HG02981 (cell line): ENCODE data around the gene CMYA5.
"Not testable (repeated sequence)": the region's sequence is repeated elsewhere in the genome, so short reads cannot be mapped to it uniquely, and the experiment has no call there.

Source experiments
- ATAC-seq: cut with Tn5 transposase; IDR thresholded peaks from one replicate; pipeline ENCODE4 v1.9.1; 2021; ENCODE audit warnings: mild to moderate bottlenecking, moderate library complexity; ENCODE audit not compliant: unreplicated experiment

CMYA5 gene

DNA sequence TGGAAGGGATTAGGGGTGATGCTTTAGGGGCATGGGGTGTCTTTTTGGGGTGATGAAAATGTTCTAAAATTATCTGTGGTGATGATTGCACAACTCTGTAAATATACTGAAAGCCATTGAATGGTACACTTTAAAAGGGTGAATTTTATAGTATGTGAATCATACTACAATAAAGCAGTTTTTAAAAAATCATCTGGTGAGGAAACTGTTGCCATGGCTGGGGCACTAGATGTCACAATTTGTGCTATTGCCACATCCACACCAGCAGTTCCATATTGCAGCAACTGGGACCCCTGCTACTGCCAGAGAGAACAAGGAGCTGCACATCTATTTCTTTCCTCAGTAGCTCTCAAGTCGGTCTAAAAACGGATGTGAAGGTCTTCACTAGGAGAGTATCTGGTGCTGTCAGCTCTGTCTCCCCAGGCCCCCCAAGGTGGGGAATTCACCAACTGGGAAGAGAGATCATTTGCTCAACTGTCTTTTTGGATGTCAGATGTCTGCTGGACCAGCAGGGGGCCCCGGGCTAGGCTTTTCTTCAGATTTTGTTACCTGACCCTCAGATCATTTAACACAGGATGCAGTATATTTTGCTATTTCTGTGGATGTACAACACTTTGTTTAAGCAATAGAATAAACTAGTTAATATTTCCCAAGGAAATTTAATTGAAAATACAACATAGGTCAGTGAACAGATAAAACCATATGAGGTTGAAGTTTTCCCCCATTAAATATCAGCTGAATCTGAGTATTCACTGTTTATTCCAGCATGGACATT, 13.2 kb downstream of the CMYA5 start:
- no peak for ATAC-seq

DNA sequence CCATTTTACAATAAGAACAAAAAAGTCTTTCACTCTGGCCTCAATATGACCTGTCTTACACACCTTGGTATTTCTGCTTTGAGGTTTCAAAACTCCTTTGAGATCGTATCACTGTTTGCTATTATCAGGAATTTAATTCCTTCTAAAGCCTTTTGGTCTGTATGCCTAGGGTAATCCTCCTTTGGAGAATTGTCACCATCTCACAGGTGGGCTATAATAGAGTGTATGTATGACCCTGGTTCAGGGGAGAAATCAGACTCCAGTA, 13.7 kb downstream of the CMYA5 start:
- ATAC-seq = no peak

GRCh38 chr5:79704553-79704952, 14.9 kb downstream of the CMYA5 start:
- no peak for ATAC-seq

DNA sequence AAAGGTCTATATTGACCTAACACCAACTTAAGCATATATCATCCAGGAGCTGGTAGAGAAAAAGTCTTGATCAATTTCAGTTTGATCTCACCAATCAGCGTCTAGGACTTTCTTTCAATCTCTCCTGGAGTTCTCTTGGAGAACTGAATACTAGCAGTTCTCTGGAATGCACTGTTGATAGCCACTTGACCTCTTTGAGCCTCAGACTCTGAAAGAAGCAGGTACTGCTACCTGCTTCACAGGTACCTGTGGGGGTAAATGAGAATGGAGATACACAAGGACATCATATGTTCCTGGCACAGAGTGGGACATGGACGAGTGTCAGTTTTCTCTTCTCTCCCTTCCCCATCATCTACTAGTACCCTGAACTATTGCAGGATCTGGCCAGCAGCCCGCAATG, 16.0 kb downstream of the CMYA5 start:
- ATAC-seq = no peak

DNA sequence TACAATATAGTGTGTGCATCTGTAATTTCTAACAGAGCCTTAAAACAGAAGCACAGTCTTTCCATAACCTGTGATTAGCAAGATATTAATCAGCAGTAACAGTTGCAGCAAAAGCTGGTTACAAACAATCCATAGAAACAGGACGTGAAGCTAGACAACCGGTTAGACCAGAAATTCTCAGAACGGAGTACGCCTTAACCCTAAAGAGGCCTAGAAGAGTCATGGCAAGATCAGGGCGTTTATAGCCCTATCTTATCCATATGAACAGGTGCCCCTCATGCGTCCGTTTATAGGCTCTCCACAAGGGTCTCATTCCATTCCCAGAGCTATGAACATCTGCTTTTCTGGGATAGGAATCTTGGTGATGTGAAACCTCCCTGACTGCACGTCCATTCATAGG, 16.7 kb downstream of the CMYA5 start:
- not testable (repeated sequence) for ATAC-seq

GRCh38 chr5:79707535-79707934, 17.9 kb downstream of the CMYA5 start:
- no peak for ATAC-seq

GRCh38 chr5:79712741-79713140, 23.1 kb downstream of the CMYA5 start:
- ATAC-seq = no peak

DNA sequence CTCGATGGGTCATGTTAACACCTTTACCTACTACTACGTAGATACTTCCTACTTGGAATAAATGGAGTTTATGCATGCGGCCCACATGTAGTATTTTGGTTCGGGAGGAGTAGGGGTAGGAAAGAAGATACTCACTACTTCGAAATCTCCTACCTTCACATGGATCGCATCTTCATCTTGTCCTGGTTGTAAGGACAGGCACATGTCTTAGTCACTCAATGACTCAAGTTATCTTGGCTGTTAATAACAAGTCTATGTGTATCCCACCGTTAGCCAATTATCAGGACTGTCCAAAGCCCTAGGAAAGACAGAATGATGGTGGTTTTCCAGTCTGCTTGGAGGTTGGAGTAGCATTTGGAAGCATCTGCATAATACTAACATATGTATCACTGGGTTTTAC, 24.1 kb downstream of the CMYA5 start:
- ATAC-seq = no peak

DNA sequence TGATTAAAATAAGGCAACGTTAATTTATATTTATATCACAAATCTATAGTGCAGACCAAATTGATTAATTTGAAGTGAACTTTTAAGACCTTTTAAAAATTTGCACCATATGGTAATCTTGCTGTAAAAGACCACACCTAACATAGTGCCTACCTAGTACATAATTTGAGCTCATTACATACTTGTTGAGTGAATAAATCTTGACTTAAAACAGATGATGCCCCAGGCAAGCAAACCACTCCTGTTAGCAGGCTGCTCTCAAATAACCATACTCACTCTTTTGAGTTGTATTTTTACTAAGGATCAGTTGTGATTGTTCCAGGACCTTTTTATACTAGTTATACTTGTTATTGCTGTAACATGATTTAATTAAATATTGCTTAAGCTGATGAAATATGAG, 27.2 kb downstream of the CMYA5 start:
- no peak for ATAC-seq

GRCh38 chr5:79720096-79720495, 30.5 kb downstream of the CMYA5 start:
- ATAC-seq = no peak

DNA sequence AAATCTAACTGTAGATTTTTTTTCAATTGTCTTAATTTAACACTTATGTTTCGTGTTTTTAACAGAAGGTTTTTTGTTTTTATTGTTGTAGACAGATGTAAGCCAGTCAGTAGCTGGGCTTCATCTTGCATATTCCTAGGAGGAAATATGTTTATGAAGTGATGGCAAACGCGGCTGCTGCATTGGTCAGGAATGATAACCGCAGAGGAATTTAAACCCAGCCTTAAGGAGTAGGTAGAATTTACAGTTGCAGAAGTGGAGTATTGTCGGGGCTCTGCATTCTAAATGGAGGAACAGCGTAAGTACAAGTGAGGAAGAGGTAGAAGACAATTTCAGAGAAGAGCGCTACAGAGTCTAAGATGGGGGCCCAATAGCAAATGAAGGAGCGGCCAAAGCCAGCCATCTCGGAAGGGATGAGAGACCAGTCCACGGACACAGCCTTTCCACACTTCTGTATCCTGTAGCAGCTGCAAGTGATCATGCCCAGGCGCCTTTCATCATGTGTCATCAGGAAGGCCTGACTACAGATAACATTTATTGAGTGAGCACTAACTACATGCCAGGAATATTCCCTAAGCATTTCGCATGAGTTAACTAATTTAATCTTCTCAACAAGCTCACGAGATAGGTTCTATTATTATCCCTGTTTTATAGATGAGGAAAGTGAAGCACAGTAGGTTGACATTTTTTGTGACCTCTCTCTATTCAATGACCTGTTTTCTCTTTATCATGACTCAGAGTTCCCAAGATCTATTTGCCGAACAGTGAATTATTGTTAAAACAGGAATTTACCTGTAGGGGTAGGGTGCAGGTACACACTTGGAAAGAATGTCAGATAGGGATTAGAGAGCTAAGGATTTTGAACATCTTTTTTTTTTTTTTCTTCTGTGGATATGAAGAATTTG, 38.1 kb downstream of the CMYA5 start:
- ATAC-seq = no peak

DNA sequence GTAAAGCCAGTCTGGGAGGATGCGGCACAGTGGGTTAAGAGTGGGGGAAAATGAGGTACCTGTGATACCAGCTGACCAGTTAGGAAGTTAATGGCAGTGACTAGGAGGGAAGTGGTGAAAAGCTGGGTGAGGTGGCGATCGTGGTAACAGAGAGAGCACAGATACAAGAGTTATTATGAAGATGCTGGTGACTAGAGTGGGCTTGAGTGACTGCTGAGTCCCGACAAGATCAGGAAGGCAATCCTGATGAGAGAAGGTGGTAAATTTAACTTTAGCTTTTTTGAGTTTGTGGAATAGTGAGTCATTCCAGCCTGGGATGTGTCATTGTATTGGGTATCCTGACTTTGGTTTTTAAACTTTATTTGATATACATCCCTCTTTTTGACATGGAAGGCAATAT, 38.8 kb downstream of the CMYA5 start:
- no peak for ATAC-seq

GRCh38 chr5:79729679-79730078, 40.0 kb downstream of the CMYA5 start:
- ATAC-seq = no peak

GRCh38 chr5:79730564-79730963, 40.9 kb downstream of the CMYA5 start:
- no peak for ATAC-seq

DNA sequence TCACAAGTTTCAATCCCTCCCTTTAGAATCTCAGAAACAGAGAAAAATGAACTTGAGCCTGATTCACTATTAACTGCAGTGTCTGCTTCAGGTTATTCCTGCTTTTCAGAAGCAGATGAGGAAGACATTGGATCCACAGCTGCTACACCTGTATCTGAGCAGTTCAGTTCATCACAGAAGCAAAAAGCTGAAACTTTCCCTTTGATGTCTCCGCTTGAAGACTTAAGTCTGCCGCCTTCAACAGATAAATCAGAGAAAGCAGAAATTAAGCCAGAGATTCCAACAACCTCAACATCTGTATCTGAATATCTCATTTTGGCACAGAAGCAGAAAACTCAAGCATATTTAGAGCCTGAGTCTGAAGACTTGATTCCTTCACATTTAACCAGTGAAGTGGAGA, 42.1 kb downstream of the CMYA5 start:
- no peak for ATAC-seq

DNA sequence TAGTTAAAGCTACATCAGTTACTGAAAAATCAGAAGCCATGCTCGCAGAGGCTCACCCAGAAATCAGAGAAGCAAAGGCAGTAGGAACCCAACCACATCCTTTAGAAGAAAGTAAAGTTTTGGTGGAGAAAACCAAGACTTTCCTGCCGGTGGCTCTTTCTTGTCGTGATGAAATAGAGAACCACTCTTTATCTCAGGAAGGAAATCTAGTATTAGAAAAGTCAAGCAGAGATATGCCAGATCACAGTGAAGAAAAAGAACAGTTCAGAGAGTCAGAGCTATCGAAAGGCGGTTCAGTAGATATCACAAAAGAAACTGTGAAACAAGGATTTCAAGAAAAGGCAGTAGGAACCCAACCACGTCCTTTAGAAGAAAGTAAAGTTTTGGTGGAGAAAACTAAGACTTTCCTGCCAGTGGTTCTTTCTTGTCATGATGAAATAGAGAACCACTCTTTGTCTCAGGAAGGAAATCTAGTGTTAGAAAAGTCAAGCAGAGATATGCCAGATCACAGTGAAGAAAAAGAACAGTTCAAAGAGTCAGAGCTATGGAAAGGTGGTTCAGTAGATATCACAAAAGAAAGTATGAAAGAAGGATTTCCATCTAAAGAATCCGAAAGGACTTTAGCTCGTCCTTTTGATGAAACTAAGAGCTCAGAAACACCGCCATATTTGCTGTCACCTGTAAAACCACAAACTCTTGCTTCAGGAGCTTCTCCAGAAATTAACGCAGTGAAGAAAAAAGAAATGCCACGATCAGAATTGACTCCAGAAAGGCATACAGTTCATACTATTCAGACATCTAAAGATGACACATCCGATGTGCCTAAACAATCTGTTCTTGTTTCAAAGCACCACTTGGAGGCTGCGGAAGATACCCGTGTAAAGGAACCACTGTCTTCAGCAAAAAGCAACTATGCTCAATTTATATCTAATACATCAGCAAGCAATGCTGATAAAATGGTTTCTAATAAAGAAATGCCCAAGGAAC, 47.2 kb downstream of the CMYA5 start:
- ATAC-seq = no peak

- ATAC-seq = no peak
These were observed 48.7 kb downstream of the CMYA5 start for GRCh38 chr5:79738349-79738748.

- ATAC-seq = no peak
These were observed 53.0 kb downstream of the CMYA5 start for GRCh38 chr5:79742549-79743136.

DNA sequence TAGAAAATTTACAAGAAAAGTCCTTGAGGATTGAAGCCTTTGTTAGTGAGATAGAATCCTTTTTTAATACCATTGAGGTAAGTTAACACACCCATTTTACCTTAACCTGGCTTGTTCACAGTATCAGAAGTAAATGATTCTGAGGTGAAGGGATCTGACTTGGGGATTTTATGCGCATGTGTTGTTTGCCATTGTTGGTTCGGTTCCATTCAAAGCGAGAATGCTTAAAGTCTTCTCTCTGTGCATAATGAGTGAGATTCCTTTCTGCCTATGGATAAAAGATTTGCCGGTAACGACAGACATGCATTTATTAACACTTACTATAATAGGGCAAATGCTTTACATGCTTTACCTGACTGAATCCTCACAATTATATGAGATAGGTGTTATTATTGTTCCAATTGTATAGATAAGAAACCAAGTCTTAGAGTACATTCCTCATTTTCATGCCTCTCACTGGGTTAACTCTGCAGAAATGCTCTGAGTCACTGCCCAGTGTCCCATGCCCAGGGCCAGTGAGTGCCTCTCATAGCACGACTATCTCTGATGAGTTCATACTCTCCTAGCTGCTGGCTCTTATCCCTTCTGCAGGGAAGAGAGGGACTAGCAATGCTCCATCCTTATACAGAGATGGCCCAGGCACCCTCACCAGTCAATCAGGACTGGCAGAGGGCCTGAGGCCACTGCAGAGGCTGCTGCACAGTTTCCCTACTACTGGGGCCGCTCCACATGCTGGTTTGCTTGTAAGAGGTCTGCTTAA, 54.4 kb downstream of the CMYA5 start:
- no peak for ATAC-seq

- no peak for ATAC-seq
These were observed 55.6 kb downstream of the CMYA5 start for GRCh38 chr5:79745255-79745654.
